Testis (tissue), 2 donors: Measurements from ENCODE around the gene PRKAR2A.

Source experiments
- CTCF ChIP-seq, 3 experiments: fragments of 450-650 bp in 2 of 3; fragments of 200-600 bp in 1 of 3; sonication (generic) in 1 of 3; IDR thresholded peaks; one replicate each; pipeline ENCODE4 v1.5.1; 2016 to 2019; ENCODE audit warnings: antibody characterized with exemption in 3 of 3, mild to moderate bottlenecking in 2 of 3, moderate library complexity in 1 of 3
- POLR2A ChIP-seq: fragments of 450-650 bp; IDR thresholded peaks from one replicate; pipeline ENCODE4 v1.6.1; 2017; ENCODE audit warnings: antibody characterized with exemption, mild to moderate bottlenecking, moderate library complexity

GRCh38 chr3:48738926-48739616 lies 108.6 kb downstream of the PRKAR2A start:
- TF ChIP-seq POLR2A (no peak), CTCF (IDR thresholded peaks at IDR 0.05) (no peak)
